ENCODE measurements around the gene CSF2.

CSF2 gene

DNA sequence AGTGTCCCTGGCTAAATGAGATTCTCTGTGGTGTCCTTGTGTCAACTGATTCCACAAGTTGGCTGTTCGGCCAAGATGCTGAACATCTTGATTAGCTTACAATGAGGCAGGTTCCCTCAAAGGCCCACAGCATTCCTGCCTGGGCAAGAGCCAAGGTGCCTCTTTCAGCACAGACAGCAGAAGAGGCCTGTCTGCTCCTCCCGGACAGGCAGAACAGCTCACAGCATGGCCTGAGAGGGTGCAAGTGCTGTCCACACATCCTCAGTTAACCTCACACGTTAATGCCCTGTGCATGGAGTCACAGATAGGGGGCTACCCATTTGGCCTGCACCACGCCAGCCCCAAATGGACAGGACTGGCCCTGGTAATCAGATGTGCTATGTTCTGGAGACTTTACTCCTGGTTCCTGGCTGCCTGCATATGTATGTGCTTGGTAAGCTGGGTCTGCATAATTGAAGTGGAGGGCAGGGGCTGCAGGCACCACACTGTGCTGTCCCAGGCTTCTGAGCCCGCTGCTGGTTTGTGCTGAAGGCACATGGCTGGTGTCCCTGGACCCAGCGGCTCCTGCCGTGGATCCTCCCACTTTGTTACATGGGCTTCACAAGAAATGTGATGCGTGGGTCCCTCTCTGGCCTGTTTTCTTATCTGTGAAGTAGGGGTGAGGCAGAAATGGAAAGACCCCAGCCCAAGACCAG, 8.9 kb downstream of the CSF2 start:
- Histone ChIP-seq H3K27me3 (ENCODE audit: insufficient read depth, poor library complexity, severe bottlenecking) (no peaks in the 10 kb centered on the region), H3K36me3 (ENCODE audit: low read depth) (no peaks in the 10 kb centered on the region), H3K4me1 (ENCODE audit: insufficient read depth, poor library complexity, severe bottlenecking) (peaks cover 16% of the 10 kb centered on the region), H3K4me3 (ENCODE audit: severe bottlenecking) (no peak overlapping the region), H3K9me3 (ENCODE audit: severe bottlenecking) (no peaks in the 10 kb centered on the region), H3K27ac (ENCODE audit: poor library complexity, severe bottlenecking) (no peak overlapping the region)
- ATAC-seq (ENCODE audit: low read depth) (no peak), DNase-seq (ENCODE audit: low spot score) (no peak)
- TF ChIP-seq, protein P1, sequence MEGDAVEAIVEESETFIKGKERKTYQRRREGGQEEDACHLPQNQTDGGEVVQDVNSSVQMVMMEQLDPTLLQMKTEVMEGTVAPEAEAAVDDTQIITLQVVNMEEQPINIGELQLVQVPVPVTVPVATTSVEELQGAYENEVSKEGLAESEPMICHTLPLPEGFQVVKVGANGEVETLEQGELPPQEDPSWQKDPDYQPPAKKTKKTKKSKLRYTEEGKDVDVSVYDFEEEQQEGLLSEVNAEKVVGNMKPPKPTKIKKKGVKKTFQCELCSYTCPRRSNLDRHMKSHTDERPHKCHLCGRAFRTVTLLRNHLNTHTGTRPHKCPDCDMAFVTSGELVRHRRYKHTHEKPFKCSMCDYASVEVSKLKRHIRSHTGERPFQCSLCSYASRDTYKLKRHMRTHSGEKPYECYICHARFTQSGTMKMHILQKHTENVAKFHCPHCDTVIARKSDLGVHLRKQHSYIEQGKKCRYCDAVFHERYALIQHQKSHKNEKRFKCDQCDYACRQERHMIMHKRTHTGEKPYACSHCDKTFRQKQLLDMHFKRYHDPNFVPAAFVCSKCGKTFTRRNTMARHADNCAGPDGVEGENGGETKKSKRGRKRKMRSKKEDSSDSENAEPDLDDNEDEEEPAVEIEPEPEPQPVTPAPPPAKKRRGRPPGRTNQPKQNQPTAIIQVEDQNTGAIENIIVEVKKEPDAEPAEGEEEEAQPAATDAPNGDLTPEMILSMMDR (IDR thresholded peaks at IDR 0.05; ENCODE audit: poor library complexity, severe bottlenecking), result no peak

DNA sequence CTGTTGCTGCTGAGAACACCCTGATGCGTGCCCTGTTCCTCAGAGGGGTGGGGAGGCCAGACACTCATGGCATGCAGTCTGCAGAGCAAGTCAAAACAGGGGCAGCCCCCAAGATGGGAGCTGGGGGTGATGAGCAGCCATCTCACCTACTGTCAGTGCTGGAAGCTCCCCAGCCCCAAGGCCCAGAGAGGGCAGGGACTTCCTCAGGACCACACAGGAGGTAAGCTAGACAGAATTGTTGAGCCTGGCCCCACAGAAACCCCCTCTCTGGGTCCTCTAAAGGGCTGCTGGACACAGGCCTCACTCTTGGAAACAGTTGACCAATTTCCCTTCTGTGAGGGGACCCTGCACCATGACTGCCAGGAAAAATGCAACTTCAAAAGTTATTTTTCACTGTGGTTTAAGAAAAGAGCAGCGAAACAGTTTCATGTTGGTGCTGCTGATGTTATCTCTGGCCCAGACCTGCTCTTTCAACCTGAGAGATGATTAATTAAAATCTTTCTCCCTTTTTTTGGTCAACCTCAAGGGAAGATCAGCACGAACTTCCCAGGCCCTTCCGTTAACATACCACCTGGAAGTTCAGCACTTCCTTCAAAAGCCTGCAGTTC, 9.6 kb downstream of the CSF2 start:
- DNase-seq (ENCODE audit: low spot score) (no peak), ATAC-seq (ENCODE audit: low read depth) (no peak)
- H3K27me3 ChIP-seq (ENCODE audit: insufficient read depth, poor library complexity, severe bottlenecking), result no peaks in the 10 kb centered on the region
- no peak overlapping the region for H3K27ac ChIP-seq (ENCODE audit: poor library complexity, severe bottlenecking)
- H3K4me3 ChIP-seq (ENCODE audit: severe bottlenecking), result no peak overlapping the region
- H3K36me3 ChIP-seq (ENCODE audit: low read depth), result no peaks in the 10 kb centered on the region
- peaks cover 16% of the 10 kb centered on the region for H3K4me1 ChIP-seq (ENCODE audit: insufficient read depth, poor library complexity, severe bottlenecking)
- TF ChIP-seq, protein P1 (IDR thresholded peaks at IDR 0.05; ENCODE audit: poor library complexity, severe bottlenecking), result no peak
- H3K9me3 ChIP-seq (ENCODE audit: severe bottlenecking), result no peaks in the 10 kb centered on the region

DNA sequence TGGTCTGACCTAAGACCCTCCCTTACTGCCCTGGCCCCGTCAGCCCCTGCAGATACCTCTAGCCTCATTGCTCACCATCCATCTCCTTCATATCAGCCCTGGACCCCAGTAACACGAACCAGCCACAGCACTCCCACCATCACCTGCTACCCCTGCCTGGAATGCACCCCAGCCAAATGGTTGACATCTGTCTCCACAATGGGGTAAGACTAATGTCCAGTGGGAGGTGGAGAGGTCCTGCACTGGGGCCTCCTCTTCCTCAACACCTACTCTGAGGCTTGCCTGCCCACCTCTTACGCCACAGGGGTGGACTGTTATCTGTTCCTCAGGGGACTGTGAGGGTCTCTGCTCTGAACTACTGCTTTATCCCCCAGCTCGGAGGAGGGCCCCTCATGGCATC, 12.1 kb downstream of the CSF2 start:
- no peak for ATAC-seq (ENCODE audit: low read depth)
- Histone ChIP-seq H3K36me3 (ENCODE audit: low read depth) (no peaks in the 10 kb centered on the region), H3K4me3 (ENCODE audit: severe bottlenecking) (no peak overlapping the region), H3K4me1 (ENCODE audit: insufficient read depth, poor library complexity, severe bottlenecking) (peaks cover 30% of the 10 kb centered on the region), H3K27ac (ENCODE audit: poor library complexity, severe bottlenecking) (peak overlapping the region; percentile 63), H3K27me3 (ENCODE audit: insufficient read depth, poor library complexity, severe bottlenecking) (no peaks in the 10 kb centered on the region), H3K9me3 (ENCODE audit: severe bottlenecking) (no peaks in the 10 kb centered on the region)
- TF ChIP-seq, protein P1 (IDR thresholded peaks at IDR 0.05; ENCODE audit: poor library complexity, severe bottlenecking), result no peak
- DNase-seq (ENCODE audit: low spot score), result no peak

DNA sequence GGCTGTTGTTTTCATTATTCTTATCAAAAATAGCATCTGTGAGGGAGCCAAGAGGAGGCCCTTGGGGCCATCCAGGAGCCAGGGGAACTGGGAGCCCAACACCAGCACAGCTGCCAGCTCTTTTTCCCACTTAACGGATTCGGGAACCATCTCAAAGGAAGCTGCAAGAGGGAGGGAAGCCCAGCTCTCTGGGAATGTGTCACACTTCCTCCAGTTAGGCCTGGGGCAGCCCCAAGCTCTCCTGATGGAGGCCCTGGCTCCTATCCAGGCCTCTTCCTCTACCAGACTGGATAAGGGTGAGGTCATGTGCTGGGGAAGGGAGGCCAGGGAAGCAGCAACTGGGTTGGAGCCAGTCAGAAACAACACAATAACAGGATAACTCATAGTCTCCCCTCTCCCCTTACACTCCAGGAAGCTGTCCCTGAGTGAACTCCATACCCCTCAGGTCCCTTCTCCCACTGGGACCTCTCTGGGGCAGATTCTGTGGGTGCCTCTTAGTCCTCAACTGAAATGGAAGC, 12.7 kb downstream of the CSF2 start:
- TF ChIP-seq, protein P1 (IDR thresholded peaks at IDR 0.05; ENCODE audit: poor library complexity, severe bottlenecking), result no peak
- DNase-seq (ENCODE audit: low spot score) (peak; percentile 95), ATAC-seq (ENCODE audit: low read depth) (peak; percentile 90)
- no peaks in the 10 kb centered on the region for H3K27me3 ChIP-seq (ENCODE audit: insufficient read depth, poor library complexity, severe bottlenecking)
- no peak overlapping the region for H3K4me3 ChIP-seq (ENCODE audit: severe bottlenecking)
- H3K27ac ChIP-seq (ENCODE audit: poor library complexity, severe bottlenecking), result peak overlapping the region; percentile 63
- no peaks in the 10 kb centered on the region for H3K9me3 ChIP-seq (ENCODE audit: severe bottlenecking)
- H3K4me1 ChIP-seq (ENCODE audit: insufficient read depth, poor library complexity, severe bottlenecking), result peaks cover 30% of the 10 kb centered on the region
- no peaks in the 10 kb centered on the region for H3K36me3 ChIP-seq (ENCODE audit: low read depth)

DNA sequence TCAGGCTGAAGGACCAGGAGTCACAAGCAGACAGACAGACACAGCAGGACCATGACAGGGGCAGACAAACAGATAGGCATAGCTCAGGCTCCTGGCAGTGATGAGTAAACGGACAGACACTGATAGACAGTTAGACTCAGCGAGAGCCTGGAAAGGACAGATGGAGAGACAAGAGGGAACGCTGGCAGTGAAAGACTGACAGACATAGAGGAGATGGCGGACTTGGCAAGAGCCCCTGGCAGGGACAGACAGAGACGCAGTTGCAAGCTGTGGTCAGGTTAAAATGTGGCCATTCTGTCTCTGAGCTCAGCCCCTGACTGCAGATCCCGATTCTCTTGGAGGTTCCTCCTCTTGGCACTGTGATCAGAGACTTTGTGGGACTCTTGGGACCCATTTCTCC, 13.6 kb downstream of the CSF2 start:
- peak overlapping the region; percentile 63 for H3K27ac ChIP-seq (ENCODE audit: poor library complexity, severe bottlenecking)
- no peaks in the 10 kb centered on the region for H3K36me3 ChIP-seq (ENCODE audit: low read depth)
- peaks cover 30% of the 10 kb centered on the region for H3K4me1 ChIP-seq (ENCODE audit: insufficient read depth, poor library complexity, severe bottlenecking)
- no peaks in the 10 kb centered on the region for H3K9me3 ChIP-seq (ENCODE audit: severe bottlenecking)
- no peak for ATAC-seq (ENCODE audit: low read depth)
- TF ChIP-seq, protein P1 (IDR thresholded peaks at IDR 0.05; ENCODE audit: poor library complexity, severe bottlenecking), result no peak
- H3K4me3 ChIP-seq (ENCODE audit: severe bottlenecking), result no peak overlapping the region
- no peak for DNase-seq (ENCODE audit: low spot score)
- H3K27me3 ChIP-seq (ENCODE audit: insufficient read depth, poor library complexity, severe bottlenecking), result no peaks in the 10 kb centered on the region
